Suprapubic skin (tissue), 3 donors: ENCODE measurements around the gene PRKAG2.
"Not testable (repeated sequence)": the region's sequence is repeated elsewhere in the genome, so short reads cannot be mapped to it uniquely, and the experiment has no call there.

ENCODE experiments used
- CTCF ChIP-seq, 2 donors: fragments of 200-600 bp in 1 of 2; fragments of 450-650 bp in 1 of 2; sonication (generic) in 1 of 2; IDR thresholded peaks; one replicate each; pipeline ENCODE4 v1.5.1; 2016 to 2019; ENCODE audit warnings: antibody characterized with exemption in 2 of 2, mild to moderate bottlenecking in 1 of 2, moderate library complexity in 1 of 2
- POLR2A ChIP-seq, 2 donors: fragments of 450-650 bp; IDR thresholded peaks; one replicate each; pipeline ENCODE4 v1.6.1; 2017; ENCODE audit warnings: antibody characterized with exemption in 2 of 2, mild to moderate bottlenecking in 2 of 2, moderate library complexity in 2 of 2

- not testable (repeated sequence) for TF ChIP-seq CTCF, POLR2A (IDR thresholded peaks at IDR 0.05)
Observed at GRCh38 chr7:151910655-151911054, 33.7 kb upstream of the PRKAG2 start.
